Spleen (tissue), 7 donors: ENCODE results near the gene HAAO.

ENCODE experiments used
- CTCF ChIP-seq, 11 experiments: fragments of 200-600 bp in 7 of 11; fragments of 450-650 bp in 4 of 11; sonication (generic) in 4 of 11; IDR thresholded peaks in 8 of 11; conservative IDR thresholded peaks in 3 of 11; 1 replicate in 7 of 11; 2 replicates in 4 of 11; pipeline versions ENCODE4 v1.4.0 to v1.8.0; 2016 to 2021; ENCODE audit warnings: antibody characterized with exemption in 11 of 11, inconsistent platforms in 4 of 11, mild to moderate bottlenecking in 1 of 11
- POLR2A ChIP-seq, 3 donors: fragments of 450-650 bp; IDR thresholded peaks; one replicate each; pipeline ENCODE4 v1.5.1; 2017; ENCODE audit warnings: antibody characterized with exemption in 3 of 3, mild to moderate bottlenecking in 1 of 3
- POLR2AphosphoS5 ChIP-seq, 3 donors: sonication (generic); formaldehyde crosslinking; IDR thresholded peaks; one replicate each; pipeline ENCODE4 v1.5.1; 2017; ENCODE audit warnings: antibody characterized with exemption in 3 of 3
- donor health status: DM: no; HTN: no; CAD: no; lungs with moderate emphysema.
- donor health status: DM: no; HTN: no; CAD: no.
- donor health status: DM: no; HTN: no; CAD: no.

GRCh38 chr2:42797281-42797680 is 4.9 kb upstream of the HAAO start:
- no peak for TF ChIP-seq POLR2A (IDR thresholded peaks at IDR 0.05)
- TF ChIP-seq CTCF (IDR thresholded peaks at IDR 0.05 in 8 of 11, conservative IDR thresholded peaks at IDR 0.05 in 3 of 11) = no peak
- TF ChIP-seq POLR2AphosphoS5 (IDR thresholded peaks at IDR 0.05) = no peak
